NCI-H82 (cell line): Measurements from ENCODE around the gene ANLN.
A peak's percentile ranks its signal among the peaks of the same experiment; 100 is the strongest.
"Not testable (repeated sequence)": the region's sequence is repeated elsewhere in the genome, so short reads cannot be mapped to it uniquely, and the experiment has no call there.

Source experiments
- DNase-seq: peaks from one replicate; lab custom pipeline; 2025; lab: John Stamatoyannopoulos, UW

ANLN gene

GRCh38 chr7:36468370-36469101 is 78.9 kb downstream of the ANLN start:
- no peak for DNase-seq

- DNase-seq = peak; percentile 15
Observed at GRCh38 chr7:36469236-36469635, 79.6 kb downstream of the ANLN start.

- DNase-seq = no peak
Observed at GRCh38 chr7:36472141-36472729, 82.6 kb downstream of the ANLN start.

DNA sequence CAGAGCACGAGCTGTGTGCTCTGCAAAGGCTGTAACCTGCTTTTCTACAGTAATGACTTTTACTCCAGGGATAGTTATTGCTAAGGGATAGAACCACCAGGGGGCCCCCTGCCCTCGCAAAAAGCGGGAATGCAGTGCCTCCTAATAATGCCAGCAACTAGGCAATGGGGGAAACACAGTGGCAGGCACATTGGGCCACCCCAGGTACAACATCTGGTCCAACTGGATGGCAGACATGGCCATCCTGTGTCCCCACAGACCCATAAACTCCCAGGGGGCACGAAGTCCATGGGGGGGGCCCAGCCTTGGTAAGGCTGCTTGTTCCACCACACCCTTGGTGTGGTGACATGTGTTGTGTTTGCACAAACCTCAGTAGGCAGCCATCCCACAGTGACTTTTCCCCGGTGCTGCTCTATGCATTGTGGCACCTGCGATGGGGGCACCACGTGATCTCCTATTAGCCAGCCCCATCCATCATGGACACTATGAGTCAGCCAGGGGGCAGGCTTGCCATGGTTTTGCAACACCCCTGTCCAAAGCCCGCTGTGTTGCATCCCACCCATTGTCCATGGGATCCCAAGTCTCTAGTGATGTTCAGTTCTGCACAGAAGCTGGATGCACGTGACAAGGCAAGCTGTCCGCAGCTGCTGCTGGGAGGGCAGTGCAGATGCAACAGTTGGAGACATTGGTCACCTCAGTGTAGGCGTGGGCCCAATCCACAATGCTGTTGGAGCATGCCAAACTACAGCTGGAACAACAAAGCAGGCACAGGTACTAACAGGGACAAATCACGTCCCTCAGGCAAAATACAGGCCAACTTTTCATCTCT is 84.0 kb downstream of the ANLN start:
- peak; percentile 75 for DNase-seq

DNA sequence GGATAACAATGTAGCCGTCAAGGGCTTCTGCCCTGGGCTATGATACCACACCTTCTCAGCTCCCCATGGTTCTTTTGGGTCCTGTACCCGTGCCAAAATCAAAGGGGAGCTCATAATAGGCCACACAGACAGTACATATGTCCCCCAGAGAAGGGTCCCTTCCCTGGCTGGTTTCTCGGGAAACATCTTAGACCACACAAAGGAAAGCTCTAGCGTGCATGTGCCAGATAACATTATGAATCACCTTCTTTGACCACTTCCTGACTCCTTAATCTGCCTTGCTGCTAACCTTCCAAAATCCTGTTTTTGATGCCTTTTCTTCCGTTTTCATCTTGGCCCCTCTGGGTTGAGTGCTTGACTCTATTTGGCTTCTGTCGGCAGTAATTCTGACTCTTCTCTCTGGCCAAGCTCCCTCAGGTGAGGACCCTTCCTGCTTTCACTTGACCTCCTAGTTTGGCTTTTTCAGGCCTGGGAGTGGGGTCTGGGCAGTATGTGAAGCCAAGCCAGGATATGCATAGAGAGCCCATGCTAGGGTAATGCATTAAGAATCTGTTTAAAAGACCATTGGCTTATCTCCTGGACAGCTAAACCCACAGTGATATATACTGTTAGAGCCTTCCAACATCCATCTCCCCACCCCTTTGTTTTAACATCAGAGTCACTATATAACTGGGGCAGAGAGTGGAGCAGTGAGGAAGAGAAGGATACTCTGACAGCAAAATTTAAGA is 84.8 kb downstream of the ANLN start:
- no peak for DNase-seq

GRCh38 chr7:36475011-36475342 is 85.3 kb downstream of the ANLN start:
- DNase-seq = no peak

DNA sequence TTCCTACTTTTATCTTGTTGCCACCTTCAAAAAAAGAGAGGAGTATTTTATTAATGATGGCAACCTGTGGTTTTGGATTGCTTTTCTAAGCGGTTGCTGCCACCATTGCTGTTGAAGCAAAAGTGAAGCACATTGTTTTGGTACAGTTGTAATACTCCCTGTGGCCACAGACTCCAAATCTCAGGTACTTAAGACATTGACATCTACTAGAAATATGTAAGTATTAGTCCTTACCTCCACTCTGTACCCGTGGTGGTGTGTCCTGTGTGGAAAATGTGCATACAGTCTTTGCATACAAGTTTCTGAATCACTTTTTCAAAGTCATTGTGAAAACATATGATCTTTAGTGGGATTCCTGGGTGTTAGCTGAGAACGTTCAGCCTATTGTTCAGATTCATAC is 85.7 kb downstream of the ANLN start:
- peak; percentile 9 for DNase-seq

DNA sequence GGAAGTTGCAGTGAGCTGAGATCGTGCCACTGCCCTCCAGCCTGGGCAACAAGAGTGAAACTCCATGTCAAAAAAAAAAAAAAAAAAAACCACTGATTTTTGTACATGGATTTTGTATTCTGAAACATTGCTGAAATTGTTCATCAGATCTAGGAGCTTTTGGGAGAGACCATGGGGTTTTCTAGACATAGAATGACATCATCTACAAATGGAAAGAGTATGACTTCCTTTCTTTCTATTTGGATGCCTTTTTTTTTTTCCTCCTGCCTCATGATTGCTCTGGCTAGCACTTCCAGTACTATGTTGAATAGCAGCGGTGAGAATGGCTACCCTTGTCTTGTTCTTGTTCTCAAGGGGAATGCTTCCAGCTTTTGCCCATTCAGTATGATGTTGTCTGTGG is 89.1 kb downstream of the ANLN start:
- no peak for DNase-seq

DNA sequence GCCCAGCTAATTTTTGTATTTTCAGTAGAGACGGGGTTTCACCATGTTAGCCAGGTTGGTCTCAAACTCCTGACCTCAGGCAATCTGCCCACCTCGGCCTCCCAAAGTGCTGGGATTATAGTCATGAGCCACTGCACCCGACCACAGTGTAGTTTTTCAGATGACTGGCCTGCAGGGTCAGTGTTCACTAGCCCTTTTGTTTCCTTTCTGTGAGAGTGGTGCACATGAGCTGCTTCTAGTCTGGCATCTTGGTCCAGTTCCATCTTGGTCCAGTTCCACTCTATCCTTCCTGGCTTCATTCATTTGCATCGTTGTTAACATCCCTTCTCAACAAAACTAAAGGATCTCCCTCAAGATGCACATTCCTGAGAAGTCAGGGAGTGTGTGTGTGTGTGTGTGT is 94.2 kb downstream of the ANLN start:
- DNase-seq = not testable (repeated sequence)

DNA sequence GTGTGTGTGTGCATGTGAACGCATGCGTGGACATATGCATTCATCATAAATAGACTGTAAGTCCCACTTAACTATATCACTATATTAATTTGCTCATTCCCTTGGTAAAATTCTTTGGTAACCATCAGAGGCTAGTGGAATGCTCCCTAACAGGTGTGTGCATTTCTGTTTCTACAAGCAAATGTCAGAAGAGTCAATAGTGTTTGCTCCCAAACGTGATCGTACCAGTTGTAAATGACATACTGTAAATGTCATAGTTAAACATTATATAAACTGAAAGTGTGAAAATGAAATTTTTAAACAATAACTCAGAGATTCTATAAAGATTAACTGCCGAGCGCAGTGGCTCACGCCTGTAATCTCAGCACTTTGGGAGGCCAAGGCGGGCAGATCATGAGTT is 94.6 kb downstream of the ANLN start:
- DNase-seq = no peak

- DNase-seq = no peak
Observed at GRCh38 chr7:36486336-36486735, 96.7 kb downstream of the ANLN start.

DNA sequence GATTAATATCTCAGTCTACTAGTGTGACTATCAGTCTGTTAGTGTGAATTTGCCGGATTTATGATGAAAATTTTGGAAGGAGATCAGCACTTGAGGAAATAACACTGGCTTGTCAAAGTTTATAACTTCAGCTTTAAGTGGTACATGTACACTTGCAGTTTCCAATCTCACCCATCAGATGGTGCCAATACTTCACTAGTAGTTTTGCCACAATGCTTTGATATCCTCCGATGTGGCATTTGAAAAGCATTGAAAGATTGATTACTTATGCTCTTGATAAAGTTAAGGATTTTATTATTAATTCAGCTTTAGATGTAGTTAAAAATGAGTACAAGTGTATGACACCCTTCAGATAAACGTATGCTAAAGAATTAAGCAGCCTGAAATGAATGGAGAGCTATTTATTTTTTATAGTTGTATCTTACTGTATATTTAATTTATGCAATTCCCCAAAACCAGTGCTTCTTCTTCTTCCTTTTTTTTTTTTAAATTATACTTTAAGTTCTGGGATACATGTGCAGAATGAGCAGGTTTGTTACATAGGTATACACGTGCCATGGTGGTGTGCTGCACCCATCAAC is 98.2 kb downstream of the ANLN start:
- DNase-seq = peak; percentile 81

DNA sequence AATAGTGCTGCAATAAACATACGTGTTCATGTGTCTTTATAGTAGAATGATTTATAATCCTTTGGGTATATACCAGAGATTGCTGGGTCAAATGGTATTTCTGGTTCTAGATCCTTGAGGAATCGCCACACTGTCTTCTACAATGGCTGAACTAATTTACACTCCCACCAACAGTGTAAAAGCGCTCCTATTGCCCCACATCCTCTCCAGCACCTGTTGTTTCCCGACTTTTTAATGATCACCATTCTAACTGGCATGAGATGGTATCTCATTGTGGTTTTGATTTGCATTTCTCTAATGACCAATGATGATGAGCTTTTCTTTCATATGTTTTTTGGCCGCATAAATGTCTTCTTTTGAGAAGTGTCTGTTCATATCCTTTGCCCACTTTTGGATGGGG is 99.0 kb downstream of the ANLN start:
- DNase-seq = not testable (repeated sequence)

DNA sequence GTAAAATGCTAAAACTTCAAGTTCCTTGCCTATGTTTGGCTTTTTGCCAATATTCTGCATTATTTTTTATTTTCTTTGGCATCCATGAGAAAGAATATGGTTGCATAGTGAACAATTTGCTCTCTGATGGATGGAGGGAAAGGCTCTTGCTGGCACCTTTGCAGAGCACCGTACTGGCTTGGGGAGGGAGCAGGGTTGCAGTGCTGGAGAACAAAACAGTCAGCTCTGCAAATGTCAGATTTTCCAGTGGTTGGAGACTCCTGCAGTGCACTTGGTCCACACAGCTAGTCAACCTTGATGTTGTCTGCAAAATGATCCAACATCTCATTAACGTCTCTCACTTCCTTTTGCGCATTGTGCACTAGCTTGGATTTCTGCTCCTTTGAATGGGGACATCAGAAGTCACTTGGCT is 100.8 kb downstream of the ANLN start:
- no peak for DNase-seq

DNA sequence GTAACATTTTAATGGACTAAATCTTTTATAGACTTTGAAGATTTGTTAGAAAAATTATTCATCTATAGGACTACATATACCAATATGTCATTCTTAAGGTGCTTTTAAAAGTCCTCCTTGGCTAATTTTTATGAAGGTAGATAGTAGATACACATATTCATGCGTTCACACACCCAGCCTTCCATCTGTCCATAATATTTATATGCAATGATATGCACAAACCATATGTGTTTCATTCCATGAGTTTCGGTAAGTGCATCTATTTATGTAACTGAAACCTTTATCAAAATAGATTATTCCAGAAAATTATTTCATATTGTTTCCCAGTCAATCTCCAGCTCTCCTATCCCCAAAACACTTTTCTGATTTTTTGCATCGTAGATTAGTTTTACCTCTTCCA is 101.7 kb downstream of the ANLN start:
- DNase-seq = no peak

- no peak for DNase-seq
Observed at GRCh38 chr7:36496576-36496975, 106.9 kb downstream of the ANLN start.

- not testable (repeated sequence) for DNase-seq
Observed at GRCh38 chr7:36497176-36497575, 107.5 kb downstream of the ANLN start.

DNA sequence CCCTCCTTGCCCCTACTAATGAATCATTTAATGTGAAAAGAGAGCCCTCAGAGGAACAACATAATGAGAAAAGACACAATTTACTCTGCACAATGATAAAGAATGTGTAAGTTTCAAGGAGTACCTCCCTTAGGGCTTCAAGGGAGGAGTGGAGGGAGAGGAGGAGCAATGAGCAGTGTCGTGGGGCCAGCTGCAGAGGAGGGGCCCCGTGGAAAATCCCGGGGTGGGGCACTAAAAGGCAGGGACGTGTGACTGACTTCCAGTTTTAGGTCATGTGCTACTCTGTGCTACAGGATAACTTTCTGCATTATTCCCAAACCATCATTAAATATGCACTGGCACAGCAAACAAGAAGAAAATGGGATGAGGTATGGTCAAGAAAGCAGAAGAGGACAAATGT is 108.1 kb downstream of the ANLN start:
- no peak for DNase-seq
